Esophagus (tissue), 2 donors: ENCODE measurements around the gene ADAMTS16. TPM values are rescaled to one million over a fixed set of nuclear protein-coding genes. Genes with fewer than 3 reads are reported as not detected.

ENCODE experiments used
- H3K27ac ChIP-seq, 2 donors: one replicate each; pipeline ENCODE4 v1.5.1; 2013; ENCODE audit warnings: low read depth in 2 of 2, mild to moderate bottlenecking in 2 of 2, inconsistent platforms in 1 of 2, low read length in 1 of 2, moderate library complexity in 1 of 2
- H3K27me3 ChIP-seq, 2 donors: one replicate each; pipeline ENCODE4 v1.6.1; 2013; ENCODE audit warnings: low read length in 2 of 2, control low read depth in 1 of 2, mild to moderate bottlenecking in 1 of 2; ENCODE audit not compliant: insufficient read depth in 2 of 2, control insufficient read depth in 1 of 2
- H3K36me3 ChIP-seq, 2 donors: one replicate each; pipeline ENCODE4 v1.6.1; 2013; ENCODE audit warnings: low read length in 1 of 2; ENCODE audit not compliant: control insufficient read depth in 2 of 2, insufficient read depth in 2 of 2
- H3K4me1 ChIP-seq, 2 donors: one replicate each; pipeline ENCODE4 v1.6.1; 2013; ENCODE audit warnings: low read length in 1 of 2; ENCODE audit not compliant: control insufficient read depth in 2 of 2, insufficient read depth in 2 of 2
- H3K4me3 ChIP-seq, 2 donors: one replicate each; pipeline ENCODE4 v1.5.1; 2013; ENCODE audit warnings: low read length in 2 of 2, mild to moderate bottlenecking in 2 of 2, low read depth in 1 of 2, moderate library complexity in 1 of 2
- H3K9me3 ChIP-seq, 2 donors: one replicate each; pipeline ENCODE4 v1.6.1; 2013; ENCODE audit warnings: mild to moderate bottlenecking in 2 of 2, low read depth in 1 of 2, low read length in 1 of 2, moderate library complexity in 1 of 2; ENCODE audit not compliant: control insufficient read depth in 2 of 2, insufficient read depth in 1 of 2
- WGBS, 2 donors: extraction: QIAGEN DNeasy Blood & Tissue Kit; methylation state at CpG; one replicate each; pipeline ENCODE4 v1.1.7; 2013; 5-methylcytosine and 5-hydroxymethylcytosine counted together
- polyA plus RNA-seq, 2 donors: library from polyadenylated mRNA; stranded (reverse); fragments of 200-250 nt; gene quantifications; one replicate each; pipeline ENCODE4 v1.2.3, GENCODE V29; 2013
- donor health status: healthy with polysubstance abuse.
- donor health status: Bipolar disorder and iron deficiency.

ADAMTS16 gene
- polyA plus RNA-seq: not detected

- no peaks in the 10 kb centered on the region for H3K9me3 ChIP-seq
- H3K27ac ChIP-seq: no peak within 1 kb of the TSS
- peaks cover 0 to 5% of the 10 kb centered on the region in 2 donors for H3K4me1 ChIP-seq
- no peaks in the 10 kb centered on the region for H3K36me3 ChIP-seq
- WGBS, 2 donors: 1 to 3% methylated on average over 32 to 76 of the region's 76 CpGs
- peak within 1 kb of the TSS in 1 of 2 donors; percentile 5 for H3K4me3 ChIP-seq
- H3K27me3 ChIP-seq: peaks cover 5 to 13% of the 10 kb centered on the region in 2 donors
Observed at GRCh38 chr5:5139777-5140478, at the start of gene ADAMTS16. ADAMTS16 (plus strand) TSS chr5:5140330; CDS start chr5:5140468, 138 bp downstream.

- H3K27me3 ChIP-seq: no peaks in the 10 kb centered on the region
- H3K9me3 ChIP-seq: no peaks in the 10 kb centered on the region
- WGBS, 2 donors: 26 to 38% methylated on average over 1 of the region's 1 CpG
Observed at GRCh38 chr5:5092149-5092548, 48.0 kb upstream of the ADAMTS16 start.

GRCh38 chr5:5100635-5101034 lies 39.5 kb upstream of the ADAMTS16 start:
- Histone ChIP-seq H3K27me3 (no peaks in the 10 kb centered on the region), H3K9me3 (peaks cover 2% of the 10 kb centered on the region in 2 donors), H3K36me3 (no peaks in the 10 kb centered on the region), H3K4me3 (no peak overlapping the region), H3K4me1 (no peaks in the 10 kb centered on the region), H3K27ac (no peak overlapping the region)
- WGBS, 2 donors: 73 to 74% methylated on average over 4 of the region's 4 CpGs

More at GRCh38 chr5:5092149-5092548, 48.0 kb upstream of the ADAMTS16 start:
- Histone ChIP-seq H3K4me3 (no peak overlapping the region), H3K36me3 (no peaks in the 10 kb centered on the region), H3K4me1 (no peaks in the 10 kb centered on the region), H3K27ac (no peak overlapping the region)

- WGBS, 2 donors: 55 to 62% methylated on average over 2 of the region's 2 CpGs
- no peak overlapping the region for H3K4me3 ChIP-seq
- H3K27me3 ChIP-seq: no peaks in the 10 kb centered on the region
Observed at GRCh38 chr5:5101676-5102075, 38.5 kb upstream of the ADAMTS16 start.

GRCh38 chr5:5103245-5103644 lies 36.9 kb upstream of the ADAMTS16 start:
- Histone ChIP-seq H3K36me3 (no peaks in the 10 kb centered on the region), H3K4me3 (no peak overlapping the region), H3K4me1 (no peaks in the 10 kb centered on the region), H3K27ac (no peak overlapping the region), H3K9me3 (peaks cover 2% of the 10 kb centered on the region in 2 donors), H3K27me3 (no peaks in the 10 kb centered on the region)
- 41 to 63% methylated on average over 4 of the region's 4 CpGs for WGBS, 2 donors

More at GRCh38 chr5:5101676-5102075, 38.5 kb upstream of the ADAMTS16 start:
- Histone ChIP-seq H3K27ac (no peak overlapping the region), H3K9me3 (peaks cover 2% of the 10 kb centered on the region in 2 donors), H3K36me3 (no peaks in the 10 kb centered on the region), H3K4me1 (no peaks in the 10 kb centered on the region)

- WGBS, 2 donors: 64 to 76% methylated on average over 1 of the region's 1 CpG
- Histone ChIP-seq H3K27ac (no peak overlapping the region), H3K4me1 (no peaks in the 10 kb centered on the region), H3K4me3 (no peak overlapping the region), H3K36me3 (no peaks in the 10 kb centered on the region), H3K27me3 (no peaks in the 10 kb centered on the region), H3K9me3 (no peaks in the 10 kb centered on the region)
Observed at GRCh38 chr5:5104550-5104949, 35.6 kb upstream of the ADAMTS16 start.

GRCh38 chr5:5105531-5105930 lies 34.6 kb upstream of the ADAMTS16 start:
- Histone ChIP-seq H3K4me1 (no peaks in the 10 kb centered on the region), H3K27me3 (no peaks in the 10 kb centered on the region), H3K36me3 (no peaks in the 10 kb centered on the region), H3K4me3 (no peak overlapping the region), H3K9me3 (peaks cover 0 to 3% of the 10 kb centered on the region in 2 donors), H3K27ac (no peak overlapping the region)
- WGBS, 2 donors: 31 to 32% methylated on average over 1 of the region's 1 CpG

- no peaks in the 10 kb centered on the region for H3K27me3 ChIP-seq
- H3K27ac ChIP-seq: no peak overlapping the region
- peaks cover 0 to 7% of the 10 kb centered on the region in 2 donors for H3K9me3 ChIP-seq
- no peaks in the 10 kb centered on the region for H3K36me3 ChIP-seq
- H3K4me1 ChIP-seq: no peaks in the 10 kb centered on the region
- no peak overlapping the region for H3K4me3 ChIP-seq
Observed at GRCh38 chr5:5116956-5117355, 23.2 kb upstream of the ADAMTS16 start.

- Histone ChIP-seq H3K27me3 (no peaks in the 10 kb centered on the region), H3K9me3 (peaks cover 0 to 9% of the 10 kb centered on the region in 2 donors), H3K4me3 (no peak overlapping the region), H3K27ac (no peak overlapping the region), H3K4me1 (no peaks in the 10 kb centered on the region), H3K36me3 (no peaks in the 10 kb centered on the region)
- WGBS, 2 donors: 82 to 88% methylated on average over 3 of the region's 3 CpGs
Observed at GRCh38 chr5:5122776-5123175, 17.4 kb upstream of the ADAMTS16 start.

GRCh38 chr5:5124231-5124630 lies 15.9 kb upstream of the ADAMTS16 start:
- no peaks in the 10 kb centered on the region for H3K4me1 ChIP-seq
- H3K27ac ChIP-seq: no peak overlapping the region
- WGBS, 2 donors: 35 to 53% methylated on average over 3 of the region's 3 CpGs

More at GRCh38 chr5:5124231-5124630, 15.9 kb upstream of the ADAMTS16 start:
- peaks cover 0 to 9% of the 10 kb centered on the region in 2 donors for H3K9me3 ChIP-seq
- no peak overlapping the region for H3K4me3 ChIP-seq
- H3K27me3 ChIP-seq: no peaks in the 10 kb centered on the region
- H3K36me3 ChIP-seq: no peaks in the 10 kb centered on the region
